NCI-H526 (cell line): ENCODE results near the gene LSM7.
"Not testable (repeated sequence)": the region's sequence is repeated elsewhere in the genome, so short reads cannot be mapped to it uniquely, and the experiment has no call there.

Experiments
- DNase-seq, 2 experiments: peaks; one replicate each; lab custom pipeline; 2025; lab: John Stamatoyannopoulos, UW

The LSM7 gene

DNA sequence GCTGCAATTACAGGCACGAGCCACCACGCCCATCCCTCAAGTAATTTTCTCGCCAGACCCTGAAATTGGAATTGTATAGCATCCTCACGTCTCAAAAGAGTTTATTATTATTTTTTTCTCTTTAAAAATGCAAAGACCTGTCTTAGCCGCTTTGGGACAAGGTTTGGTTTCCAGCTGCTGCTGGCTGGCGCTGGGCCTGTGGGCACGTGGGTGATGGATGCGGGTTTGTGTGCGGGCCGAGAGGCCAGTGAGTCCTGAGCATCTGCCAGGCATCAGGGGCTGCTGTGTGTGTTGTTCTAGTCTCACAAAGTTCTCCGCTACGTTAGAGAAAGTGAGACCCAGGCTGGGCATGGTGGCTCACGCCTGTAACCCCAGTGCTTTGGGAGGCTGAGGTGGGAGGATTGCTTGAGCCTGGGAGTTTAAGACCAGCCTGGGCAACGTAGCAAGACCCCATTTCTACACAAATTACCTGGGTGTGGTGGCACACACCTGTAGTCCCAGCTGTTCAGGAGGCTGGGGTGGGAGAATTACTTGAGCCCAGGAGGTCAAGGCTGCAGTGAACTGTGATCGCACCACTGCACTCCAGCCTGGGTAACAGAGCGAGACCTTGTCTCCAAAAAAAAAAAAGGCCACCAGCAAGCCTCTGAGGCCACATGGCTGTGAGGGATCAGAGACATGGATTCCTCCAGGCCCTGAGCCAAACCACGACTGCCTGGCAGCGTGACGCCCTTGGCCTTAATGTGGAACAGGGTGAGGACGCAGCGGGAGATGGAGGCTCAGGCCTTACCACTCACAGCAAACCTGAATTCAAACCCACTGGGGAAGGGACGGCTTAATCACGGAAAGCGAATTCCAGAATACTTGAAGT, 27.0 kb upstream of the LSM7 start:
- DNase-seq: no peak

DNA sequence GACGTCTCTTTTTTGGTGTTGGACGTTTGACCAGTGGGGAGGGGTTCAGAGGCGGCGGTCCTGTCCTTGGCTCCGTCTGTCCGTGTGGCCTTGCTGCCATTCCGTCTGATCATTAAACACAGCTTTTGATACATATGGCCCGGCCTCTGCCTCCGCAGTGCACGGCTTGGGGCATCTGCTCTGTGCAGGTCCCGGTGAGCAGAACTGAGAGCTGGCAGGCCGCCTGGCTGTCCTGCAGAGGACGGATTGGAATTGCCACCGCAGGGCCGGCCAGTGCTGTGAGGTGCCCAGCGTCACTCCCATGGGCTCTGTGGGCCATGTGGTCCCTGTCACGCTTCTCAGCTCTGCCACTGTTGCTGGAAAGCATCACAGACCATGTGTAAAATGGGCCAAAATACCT, 26.3 kb upstream of the LSM7 start:
- DNase-seq: no peak

DNA sequence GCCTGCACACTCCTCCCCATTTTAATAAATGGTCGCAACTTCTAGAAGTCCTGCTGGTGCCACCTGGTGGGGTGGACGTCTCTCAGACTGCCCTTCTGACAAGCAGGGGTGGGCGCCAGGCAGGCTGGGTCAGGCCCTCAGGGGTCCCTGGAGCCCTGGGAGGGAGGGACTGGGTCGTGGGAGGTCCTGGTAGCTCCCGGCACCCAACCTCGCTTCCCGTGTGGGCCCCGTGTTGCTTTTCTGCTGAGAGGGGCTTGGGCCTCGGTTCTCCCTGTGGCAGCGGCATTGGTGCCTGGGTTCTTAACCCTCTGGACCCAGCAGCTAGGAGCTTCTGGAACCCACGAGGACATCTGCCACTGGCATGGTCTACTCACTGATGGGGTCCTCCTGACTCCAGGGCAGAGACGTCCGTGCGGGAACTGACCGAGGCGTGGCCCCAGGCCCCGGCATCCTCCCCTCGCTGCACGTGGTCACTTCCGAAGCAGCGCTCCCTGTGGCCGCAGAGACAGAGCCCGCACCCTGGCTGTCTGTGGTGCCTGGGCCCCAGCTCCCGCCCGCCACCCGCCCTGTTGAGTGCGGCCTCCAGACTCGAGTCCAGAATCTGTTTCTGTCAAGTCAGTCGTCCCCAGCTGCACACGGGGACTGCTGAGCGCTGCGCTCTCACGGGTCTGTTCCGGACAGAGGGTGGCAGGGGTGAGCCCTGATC, 25.7 kb upstream of the LSM7 start:
- DNase-seq: no peak

DNA sequence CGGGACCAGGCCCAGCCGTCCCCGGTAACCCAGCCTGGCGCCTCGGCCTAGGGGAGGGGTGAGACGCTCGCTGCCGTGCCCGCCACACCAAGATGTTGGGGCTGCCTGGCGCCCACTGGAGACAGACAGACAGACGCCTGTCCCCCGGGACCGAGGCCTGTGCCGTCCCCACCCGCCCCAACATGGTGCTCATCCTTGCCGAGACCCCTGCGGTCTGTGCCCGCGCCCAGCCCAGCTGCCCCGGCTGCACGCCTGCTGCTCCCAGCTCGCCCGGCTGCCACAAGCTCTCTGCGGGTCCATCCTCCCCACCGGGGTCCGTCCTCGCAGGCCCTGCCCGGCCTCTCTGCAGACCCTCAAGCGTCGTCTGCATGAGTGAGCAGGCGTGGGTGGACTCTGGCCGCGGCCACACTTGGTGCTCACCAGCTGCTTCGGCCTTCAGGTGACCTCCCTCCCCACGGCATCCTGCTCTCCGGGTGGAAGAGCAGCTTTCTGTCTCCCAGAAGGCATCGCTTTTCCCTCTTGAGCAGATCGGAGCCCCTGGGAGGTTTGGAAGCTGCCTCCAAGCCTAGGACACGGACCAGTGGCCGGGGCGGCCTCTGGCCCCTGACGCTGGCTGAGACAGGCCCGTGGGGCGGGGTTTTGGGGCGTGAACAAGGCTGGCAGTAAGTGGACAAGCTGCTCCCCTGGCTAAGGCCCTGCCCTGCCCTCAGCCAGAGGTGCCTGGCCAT, 24.9 kb upstream of the LSM7 start:
- no peak for DNase-seq

DNA sequence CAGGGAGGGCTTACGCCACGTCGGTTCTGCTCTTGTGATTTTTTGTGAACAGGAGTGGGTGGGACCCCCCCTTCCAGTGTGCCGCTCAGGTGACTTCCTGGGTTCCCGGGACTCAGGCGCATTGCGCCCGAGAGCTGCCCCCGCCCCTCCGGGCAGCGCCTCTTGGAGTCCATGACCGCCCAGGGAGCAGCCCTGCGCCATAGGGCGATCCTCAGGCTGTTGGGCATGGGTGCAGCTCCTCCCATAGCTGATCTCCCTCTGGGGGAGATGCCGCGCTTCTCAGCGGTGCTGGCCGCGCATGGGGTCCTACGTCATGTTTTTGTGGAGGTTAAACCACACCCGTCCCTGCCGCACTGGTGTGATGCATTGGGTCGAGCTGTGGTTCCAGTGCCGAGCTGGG, 23.7 kb upstream of the LSM7 start:
- no peak for DNase-seq

DNA sequence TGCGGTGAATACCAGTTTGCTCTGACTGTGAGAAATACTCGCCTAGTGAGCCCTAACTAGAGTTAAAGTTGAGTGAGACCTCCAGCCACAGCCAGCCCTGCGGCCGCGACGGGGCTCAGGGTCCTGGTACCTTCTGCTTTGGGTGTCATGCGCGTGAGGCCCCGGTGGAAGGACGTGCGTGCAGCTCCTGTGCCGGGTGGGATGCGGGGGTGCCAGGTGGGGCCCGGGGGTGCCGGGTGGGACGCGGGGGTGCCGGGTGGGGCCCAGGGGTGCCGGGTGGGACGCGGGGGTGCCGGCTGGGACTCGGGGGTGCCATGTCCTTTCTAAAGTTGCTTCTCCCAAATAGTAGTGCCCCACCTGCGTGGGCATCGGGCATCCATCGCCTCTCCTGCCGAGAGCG, 23.2 kb upstream of the LSM7 start:
- DNase-seq: no peak

DNA sequence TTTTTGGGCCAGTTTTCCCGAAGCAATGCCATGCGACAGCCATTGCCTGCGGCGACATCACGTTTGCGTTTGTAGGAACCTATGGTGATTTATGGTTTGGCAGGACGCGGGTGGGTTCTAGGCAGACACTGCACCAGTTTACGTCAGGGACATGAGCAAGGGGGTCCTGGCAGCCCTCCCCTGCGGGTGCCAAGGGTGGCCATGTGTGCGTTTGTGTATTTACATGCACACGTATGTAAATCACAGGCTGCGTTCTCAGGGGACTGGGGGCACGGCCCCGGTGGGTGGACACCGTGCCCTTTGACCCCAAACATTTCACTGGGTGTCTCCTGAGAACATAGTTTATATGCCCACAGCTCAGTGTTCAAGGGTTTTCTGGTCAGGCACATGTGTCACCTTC, 22.3 kb upstream of the LSM7 start:
- no peak for DNase-seq

DNA sequence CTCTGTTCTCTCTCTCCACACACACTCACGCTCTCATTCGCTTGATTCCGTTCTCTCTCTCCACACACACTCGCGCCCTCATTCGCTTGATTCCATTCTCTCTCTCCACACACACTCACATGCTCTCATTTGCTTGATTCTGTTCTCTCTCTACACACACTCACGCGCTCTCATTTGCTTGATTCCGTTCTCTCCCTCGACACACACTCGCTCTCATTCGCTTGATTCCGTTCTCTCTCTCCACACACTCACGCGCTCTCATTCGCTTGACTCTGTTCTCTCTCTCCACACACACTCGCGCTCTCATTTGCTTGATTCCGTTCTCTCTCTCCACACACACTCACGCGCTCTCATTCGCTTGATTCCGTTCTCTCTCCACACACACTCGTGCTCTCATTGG, 21.4 kb upstream of the LSM7 start:
- DNase-seq: not testable (repeated sequence)

DNA sequence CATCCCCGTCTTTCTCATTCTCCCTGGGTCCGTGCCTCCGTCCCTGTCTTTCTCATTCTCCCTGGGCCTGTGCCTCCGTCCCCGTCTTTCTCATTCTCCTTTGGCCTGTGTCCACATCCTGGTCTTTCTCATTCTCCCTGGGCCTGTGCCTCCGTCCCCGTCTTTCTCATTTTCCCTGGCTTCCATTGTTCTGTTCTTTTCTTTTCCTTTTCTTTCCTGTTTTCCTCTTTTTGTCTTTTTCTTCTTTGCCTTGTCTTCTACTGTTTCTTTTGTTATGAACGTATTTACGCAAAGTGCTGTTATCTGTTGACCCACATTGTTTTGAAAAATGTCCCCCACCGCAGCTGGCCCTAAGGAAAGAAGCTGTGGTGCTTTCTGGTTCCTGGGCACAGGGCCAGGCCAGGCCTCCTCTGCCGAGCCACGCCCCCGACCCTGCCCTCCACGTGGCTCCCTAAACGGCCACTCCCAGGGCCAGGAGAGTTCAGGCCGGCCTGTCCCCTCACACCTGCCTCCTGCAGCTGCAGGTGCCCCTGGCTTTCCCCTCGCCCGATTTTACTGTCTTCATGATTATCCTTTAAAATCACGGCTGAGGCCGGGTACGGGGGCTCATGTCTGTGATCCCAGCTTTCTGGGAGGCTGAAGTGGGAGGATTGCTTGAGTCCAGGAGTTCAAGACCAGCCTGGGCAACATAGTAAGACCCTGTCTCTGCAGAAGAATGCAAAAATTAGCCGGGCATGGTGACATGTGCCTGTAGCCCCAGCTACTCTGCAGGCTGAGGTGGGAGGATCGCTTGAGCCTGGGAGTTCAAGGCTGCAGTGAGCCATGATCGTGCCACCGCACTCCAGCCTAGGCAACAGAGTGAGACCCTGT, 17.6 kb upstream of the LSM7 start:
- DNase-seq: no peak

DNA sequence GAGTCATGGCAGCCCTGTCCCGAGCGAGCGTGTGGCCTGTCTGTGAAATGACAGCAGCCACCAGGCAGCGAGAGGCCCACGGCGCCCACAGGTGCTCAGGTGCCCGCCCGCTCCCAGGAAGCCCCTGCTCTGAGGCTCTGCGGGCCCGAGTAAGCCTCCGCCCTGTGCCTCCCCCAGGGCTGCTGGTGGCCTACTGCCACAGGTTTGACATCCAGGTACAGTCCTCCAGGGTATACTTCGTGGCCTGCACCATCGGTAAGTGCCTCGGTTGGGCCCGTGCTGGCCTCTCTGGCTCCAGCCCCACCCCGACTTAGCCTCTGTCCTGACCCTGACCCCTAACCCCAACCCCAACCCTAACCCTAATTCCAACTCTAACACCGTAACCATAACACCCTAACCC, 16.7 kb upstream of the LSM7 start:
- no peak for DNase-seq

DNA sequence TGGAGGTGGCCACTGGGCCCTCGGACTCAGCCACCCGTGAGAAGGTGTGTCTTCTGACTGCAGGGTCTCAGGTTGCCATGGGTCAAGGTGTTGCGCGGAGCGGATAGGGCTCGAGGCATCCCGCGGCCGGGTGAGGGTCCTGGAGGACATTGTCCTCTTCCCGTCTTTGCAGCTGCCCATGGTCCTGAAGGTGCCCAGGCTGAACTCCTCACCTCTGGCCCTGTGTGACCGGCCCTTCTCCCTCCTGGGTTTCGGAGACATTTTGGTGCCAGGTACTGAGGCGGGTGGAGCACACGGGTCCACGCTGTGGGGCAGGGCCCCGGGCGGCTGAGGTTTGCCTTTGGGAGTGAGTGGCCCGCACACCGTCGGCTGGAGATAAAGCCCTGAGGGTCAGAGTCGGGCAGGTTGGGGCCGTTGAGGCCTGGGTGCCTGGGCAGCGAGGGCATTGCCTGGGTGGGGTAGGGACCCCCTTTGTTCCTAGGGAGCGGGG, 16.0 kb upstream of the LSM7 start:
- no peak for DNase-seq

DNA sequence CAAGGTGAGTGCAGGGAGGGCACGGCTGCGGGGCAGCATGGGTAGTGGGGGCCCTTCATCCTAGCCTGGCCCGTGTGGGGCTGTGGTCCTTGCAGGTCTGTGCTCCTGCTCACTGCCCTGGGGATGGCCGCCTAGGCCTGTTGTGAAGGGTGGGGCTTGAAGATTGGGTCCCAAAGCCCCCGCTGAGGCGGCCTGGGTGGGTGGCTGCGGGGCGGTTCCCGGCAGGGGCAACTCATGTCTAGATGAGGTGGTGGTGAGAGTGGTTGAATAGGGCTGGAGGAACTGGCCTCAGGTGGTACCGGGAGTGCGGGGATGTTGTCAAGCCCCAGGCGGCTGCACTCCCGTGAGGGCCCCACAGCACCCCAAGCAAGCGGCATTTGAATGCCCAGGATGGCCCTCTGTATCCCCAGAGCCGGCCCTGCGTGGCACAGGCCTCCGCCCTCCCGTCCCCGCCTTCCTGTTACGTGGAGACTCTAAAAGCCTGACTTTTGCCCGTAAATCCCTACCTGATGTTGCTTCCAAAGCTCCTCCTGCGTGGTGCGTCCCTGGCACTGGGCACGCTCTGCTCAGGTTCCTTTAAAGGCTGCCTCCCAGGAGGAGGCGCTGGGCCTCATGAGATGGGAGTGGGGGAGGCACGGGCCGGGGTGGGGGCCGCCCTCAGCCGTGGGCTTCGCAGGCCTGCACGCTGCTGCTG, 15.1 kb upstream of the LSM7 start:
- DNase-seq: no peak

DNA sequence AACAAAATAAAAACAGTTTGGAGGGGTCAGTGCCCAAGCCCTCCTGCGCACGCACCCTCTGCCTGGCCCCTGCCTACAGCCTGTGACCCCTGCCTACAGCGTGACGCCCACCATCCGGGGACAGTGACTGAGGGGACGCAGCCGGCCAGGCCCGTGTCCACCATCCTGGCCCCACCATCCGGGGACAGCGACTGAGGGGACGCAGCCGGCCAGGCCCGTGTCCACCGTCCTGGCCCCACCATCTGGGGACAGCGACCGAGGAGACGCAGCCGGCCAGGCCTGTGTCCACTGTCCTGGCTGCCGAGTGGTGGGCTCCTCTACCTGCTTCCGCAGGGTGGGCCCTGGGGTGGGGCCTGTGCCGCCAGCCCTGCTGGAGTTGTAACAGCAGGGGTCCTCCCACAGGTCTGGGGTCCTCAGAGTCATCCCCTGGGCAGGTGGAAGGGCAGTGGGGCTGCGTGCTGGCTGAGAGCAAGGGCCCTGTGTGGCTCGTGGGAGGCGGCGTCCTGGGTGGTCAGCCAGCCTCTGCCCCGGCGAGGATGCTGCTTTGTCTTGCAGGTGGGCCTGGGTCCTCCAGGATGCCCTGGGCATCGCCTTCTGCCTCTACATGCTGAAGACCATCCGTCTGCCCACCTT, 14.4 kb upstream of the LSM7 start:
- DNase-seq: no peak

DNA sequence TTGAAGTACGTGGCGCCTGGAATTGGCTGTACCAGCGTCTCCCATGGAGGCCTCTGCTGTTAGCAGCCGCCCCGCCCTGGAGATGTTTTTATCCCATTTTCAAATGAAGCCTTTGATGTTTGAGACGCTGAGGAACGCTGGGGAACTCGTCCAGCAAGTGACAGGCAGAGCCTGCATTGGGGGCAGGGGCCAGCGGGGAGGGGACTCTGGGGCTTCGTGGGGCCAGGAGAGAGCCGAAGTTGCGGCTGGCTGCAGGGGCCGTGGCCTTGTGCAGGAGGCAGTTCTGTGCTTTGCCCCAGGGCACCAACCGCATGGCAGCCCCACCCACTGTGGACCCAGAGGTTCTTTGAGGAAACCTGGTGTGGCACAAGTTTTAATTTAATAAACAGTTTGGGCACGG, 13.6 kb upstream of the LSM7 start:
- DNase-seq: no peak

DNA sequence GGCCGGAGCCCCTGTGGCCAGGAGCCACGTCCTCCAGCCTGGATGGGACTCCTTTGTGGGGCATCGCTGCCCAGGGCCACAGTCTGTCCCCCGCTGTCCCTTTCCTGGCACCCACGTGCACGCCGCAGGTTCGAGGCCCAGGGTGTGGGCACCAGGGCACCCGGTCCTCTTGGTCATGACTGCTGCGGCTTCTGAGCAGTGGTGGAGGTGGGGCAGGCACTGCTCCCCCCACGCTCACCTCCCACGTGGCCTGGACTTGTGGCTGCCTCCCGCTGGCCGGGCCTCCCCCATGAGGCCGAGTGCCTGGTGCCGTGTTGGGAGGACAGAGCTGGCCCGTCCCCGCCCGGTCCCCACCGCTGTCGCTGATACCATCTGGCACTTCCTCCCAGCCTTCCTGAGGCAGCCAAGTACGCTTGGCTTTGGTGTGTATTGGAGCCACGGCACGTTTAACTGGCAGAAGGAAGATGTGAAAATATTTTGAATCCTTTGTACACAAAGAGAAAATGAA, 12.9 kb upstream of the LSM7 start:
- no peak for DNase-seq

DNA sequence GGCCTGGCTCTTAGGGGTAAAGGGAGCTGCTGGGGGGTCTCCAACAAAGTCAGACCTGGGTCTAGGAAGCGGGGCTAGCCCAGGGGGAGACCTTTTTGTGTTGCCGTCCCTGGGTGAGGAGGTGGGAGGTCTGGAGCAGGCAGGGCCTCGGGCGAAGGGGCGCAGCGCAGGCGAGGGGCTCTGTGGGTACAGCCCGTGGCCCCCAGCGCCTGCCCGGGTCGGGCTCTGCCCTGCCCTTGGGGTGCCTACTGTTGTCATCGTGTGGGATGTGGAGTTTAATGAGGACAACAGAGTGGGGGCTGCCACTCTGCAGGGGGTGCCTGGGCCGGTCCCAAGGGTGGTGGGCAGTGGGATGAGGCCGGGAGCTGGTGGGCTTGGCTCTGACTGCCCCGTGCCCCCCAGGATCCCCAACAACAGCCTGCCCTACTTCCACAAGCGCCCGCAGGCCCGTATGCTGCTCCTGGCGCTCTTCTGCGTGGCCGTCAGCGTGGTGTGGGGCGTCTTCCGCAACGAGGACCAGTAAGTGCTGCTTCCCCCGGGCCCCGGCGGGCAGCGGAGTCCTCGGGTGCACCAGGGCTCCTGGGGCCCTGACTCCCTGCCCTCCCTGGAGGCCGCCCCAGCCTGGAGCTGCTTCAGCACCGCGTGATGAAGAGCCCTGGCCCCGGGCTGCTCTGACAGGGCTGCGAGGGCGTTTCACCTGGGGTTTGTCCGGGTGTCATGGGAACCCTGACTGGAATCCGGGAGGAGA, 12.3 kb upstream of the LSM7 start:
- no peak for DNase-seq

DNA sequence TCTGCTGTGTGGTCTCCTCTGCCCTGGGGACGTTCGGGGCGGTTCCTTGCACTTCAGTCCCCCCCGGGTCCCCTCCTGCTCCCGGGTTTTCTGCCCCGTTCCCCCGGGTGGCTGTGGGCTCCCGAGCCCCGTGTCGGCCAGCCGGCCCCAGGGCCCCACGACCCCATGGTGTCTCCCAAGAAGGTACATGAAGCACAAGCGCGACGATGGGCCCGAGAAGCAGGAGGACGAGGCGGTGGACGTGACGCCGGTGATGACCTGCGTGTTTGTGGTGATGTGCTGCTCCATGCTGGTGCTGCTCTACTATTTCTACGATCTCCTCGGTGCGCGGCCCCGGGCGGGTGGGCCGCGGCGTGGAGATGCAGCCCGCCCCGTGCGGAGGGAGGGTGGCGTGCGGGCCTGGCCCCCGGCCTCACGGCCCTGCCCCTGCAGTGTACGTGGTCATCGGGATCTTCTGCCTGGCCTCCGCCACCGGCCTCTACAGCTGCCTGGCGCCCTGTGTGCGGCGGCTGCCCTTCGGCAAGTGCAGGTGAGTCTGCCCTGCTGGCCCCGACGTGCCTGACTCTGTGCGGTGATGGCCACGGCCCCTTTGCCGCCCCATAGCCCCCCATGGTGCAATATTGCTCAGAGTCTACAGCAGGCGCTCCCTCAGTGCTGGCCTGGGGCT, 11.4 kb upstream of the LSM7 start:
- no peak for DNase-seq

DNA sequence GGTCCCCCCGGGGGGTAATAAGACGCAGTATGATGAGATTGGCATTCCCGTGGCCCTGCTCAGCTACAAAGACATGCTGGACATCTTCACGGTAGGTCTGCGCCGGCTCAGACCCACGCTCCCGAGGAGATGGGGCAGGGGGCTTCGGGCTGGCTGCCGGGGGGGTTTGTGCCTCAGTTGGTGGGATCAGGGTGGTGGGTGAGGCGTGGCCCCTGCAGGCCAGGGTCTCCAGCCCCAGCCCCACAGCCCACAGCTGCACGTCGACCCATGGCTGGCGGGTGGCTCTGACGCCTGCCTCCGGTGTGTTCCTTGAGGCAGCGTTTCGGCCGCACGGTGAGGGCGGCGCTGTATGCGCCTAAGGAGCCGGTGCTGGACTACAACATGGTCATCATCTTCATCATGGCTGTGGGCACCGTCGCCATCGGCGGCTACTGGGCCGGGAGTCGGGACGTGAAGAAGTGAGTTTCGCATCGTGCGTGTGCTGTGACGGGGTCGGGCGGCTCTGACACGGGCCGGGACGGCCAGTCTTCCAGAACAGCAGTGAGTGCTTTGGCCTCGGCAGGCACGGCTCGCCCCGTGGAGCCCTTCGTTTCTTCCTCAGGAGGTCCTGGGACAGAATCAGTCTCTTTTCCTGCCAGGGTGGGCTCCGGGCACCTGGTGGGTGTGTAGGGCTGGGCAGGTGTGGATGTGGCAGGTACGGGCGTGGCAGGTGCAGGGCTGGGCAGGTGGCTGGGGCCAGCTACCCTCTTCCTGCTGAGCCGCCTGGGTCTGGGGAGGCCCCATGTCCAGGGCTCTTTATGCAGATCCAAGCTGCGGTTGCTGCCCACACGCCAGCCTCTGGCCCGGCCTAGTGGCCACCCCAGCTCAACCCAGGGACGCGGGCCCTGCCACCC, 10.6 kb upstream of the LSM7 start:
- no peak for DNase-seq
